GM19193 (cell line): ENCODE measurements around the gene LCN6.

Experiments used
- POLR2A ChIP-seq: IDR thresholded peaks from 4 replicates; pipeline ENCODE4 v1.6.1; 2011; ENCODE audit not compliant: insufficient read depth, insufficient read length; ENCODE audit errors: extremely low read depth

LCN6 gene, protein sequence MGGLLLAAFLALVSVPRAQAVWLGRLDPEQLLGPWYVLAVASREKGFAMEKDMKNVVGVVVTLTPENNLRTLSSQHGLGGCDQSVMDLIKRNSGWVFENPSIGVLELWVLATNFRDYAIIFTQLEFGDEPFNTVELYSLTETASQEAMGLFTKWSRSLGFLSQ

DNA sequence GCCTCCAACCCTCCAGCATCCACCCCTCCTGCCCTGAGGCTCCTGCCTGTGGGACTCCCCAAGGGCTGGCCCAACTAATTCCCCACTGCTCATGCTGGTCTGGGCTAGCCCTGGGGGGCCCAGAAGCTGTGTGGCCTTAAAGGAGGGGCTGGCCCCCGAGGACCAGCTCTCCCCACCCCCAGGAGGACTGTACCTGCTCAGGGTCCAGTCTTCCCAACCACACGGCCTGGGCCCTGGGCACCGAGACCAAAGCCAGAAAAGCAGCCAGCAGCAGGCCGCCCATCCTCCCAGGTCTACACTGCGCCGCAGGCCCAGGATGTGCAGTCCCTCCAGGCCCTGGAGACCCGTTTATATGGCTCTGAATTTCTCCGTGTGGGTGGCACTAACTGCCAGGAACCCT lies at the start of gene LCN6:
Gene LCN6, minus strand, starts transcription at position 325 of the 400 bp plus-strand sequence. Its CDS starts 42 bp downstream, at position 283.
- no peak for TF ChIP-seq POLR2A

DNA sequence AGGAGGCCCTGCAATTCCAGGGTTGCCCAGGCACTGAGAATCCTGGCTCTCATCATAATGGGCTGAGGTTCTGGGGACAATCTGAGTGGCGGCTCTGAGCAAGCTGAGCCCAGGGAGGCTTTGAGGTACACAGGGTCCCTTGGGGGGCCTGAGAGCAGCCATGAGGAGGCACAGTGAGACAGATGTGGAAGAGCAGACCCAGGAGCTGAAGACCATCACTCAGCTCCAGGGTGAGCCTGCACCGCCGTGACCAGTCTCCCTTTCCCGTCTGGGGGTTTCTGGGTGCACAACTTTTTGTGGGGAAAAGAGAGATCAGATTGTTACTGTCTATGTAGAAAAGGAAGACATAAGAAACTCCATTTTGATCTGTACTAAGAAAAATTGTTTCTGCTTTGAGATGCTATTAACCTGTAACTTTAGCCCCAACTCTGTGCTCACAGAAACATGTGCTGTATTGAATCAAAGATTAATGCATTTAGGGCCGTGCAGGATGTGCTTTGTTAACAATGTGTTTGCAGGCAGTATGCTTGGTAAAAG lies 48.0 kb upstream of the LCN6 start, which contains the start of gene CCDC183:
Gene CCDC183, plus strand, starts transcription at position 101 of the 537 bp plus-strand sequence. Its CDS starts 60 bp downstream, at position 161.
- no peak for TF ChIP-seq POLR2A

DNA sequence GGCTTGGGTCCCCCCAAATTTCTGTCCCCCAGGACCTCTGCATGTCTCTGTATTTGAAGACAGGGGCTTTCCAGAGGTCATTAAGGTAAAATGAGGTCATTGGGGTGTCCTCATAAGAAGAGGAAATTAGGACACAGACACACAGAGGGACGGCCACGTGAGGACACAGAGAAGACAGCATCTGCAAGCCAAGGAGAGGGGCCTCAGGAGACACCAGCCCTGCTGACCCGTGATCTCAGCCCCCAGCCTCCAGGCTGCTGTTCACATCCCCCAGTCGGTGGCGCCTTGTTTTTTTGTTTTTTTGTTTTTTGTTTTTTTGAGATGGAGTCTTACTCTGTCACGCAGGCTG lies 46.6 kb upstream of the LCN6 start:
- no peak for TF ChIP-seq POLR2A

DNA sequence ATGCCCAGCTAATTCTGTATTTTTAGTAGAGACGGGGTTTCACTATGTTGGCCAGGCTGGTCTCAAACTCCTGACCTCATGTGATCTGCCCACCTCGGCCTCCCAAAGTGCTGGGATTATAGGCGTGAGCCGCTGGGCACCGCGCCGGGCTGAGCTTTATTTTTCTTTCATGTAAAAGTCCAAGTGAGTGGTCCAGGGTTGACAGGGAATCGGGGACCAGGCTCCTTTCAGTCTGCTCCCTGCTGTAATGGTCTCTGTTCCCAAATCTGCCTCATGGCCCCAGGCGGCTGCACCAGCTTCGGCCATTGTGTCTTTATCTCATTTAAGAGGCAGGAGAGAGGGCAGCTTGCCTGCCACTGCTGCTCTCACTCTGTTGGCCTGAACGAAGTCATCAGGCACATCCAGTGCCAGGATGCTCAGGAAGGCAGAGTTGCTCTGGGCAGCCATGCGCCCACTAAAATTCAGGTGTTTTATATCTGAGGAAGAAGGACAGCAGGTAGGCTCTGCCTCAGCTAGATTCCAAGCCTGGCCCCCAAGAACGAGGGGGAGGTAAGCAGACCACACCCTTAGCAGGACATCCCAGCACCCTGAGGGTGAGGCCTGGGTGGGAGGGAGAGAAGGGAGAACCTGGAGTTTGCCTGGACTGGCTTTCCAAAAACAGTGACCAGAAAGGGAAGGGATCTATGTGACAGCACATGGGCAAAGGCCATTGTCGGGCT lies 46.1 kb upstream of the LCN6 start:
- TF ChIP-seq POLR2A = no peak

DNA sequence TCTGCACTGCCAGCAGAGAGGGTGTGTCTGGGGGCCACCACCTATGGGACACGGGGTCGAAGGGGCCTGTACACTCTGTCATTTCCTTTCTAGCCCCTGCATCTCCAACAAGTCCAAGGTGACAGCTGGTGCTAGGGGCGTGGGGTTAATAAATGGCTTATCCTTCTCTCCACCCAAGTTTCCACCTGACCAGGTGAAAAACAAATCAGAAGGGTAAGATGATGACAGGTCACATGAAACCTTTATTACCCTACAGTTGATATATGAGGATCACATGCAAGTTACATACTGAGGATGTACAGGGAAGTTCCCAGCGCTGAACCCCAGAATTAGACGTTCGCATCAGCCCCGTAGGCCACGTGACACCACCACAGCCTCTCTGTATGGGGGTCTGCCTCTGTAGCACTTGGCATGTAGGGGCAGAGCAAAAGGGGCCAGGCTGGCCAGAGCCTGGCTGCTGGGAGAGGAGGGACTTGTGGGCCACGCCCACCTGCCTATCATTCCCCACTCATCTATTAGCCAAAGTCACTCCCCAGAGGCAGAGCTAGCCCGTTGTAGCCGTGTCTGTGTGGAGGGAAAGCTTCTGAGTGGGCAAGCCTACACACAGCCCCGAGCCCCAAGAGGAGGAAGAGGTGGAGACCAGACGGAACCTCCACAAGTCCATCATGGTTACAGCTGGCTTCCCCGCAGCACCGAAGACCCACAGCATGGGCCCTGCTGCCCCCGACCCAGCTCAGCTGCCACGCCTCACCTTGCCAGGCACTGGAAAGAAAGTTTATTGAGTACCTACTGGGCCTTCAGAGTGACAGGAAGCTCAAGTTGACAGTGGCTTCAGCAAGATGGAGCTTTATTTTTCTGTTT lies 45.0 kb upstream of the LCN6 start:
- no peak for TF ChIP-seq POLR2A

DNA sequence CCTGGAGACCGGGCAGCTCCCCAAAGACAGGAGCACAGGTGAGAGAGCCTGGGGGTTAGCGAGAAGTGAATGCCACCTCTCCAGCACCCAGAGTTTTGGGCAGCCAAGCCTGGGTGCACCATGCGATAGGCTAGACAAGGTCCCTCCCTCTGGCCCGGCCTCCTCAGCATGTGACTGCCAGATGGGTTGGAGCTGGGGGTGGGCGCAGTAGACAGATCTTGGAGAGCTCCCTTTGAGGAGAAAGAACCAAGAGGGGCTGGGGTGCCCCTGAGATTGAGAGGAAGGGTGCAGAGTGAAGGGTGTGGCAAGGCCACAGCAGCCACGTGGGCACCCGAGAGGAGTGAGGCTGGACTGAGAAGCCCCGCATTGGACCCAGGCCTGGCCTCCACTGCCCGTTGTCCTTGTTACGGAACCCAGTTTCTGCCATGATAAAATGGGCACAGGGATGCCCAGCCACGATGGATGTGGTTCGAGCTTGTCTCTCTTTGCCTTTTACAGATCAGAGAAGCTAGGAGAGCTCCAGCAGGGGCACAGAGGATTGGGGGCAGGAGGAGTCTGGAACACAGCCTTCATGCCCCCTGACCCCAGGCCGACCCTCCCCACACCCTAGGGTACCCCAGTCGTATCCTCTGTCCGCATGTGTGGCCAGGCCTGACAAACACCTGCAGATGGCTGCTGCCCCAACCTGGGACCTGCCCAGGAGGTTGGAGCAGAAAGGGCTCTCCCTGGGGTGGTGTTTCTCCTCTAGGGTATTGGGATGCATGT lies 44.2 kb upstream of the LCN6 start:
- TF ChIP-seq POLR2A = no peak

DNA sequence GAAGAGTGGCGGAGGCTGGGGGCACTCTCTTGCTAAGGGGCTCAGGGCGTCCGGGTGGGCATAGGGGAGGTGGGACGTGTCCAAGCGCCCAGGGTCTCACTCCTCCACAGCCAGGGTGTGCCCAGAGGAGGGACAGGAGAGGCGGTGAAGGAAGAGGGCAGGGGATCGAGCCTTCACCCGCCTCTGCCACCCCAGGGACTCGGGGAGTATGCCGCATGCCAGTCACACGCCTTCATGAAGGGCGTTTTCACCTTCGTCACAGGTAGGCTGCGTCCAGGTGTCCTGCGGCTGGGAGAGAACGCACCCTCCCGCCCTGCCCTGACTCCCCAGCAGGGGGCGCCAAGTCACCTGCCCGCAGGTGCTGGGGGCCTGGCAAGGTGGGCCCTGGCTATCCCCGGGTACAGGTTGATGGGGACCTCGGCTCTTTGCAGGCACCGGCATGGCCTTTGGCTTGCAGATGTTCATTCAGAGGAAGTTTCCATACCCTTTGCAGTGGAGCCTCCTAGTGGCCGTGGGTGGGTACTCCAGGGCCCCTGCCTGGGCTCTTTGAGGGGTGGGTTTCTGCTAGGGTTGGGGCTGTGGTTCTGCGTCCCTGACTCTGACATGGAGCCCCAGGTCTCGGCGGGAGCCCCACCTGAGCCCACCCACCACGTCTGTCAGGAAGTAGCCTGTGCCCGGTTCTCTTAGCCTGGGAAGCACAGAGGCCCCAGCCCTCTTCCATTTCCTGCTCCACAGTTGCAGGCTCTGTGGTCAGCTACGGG lies 43.4 kb upstream of the LCN6 start:
- TF ChIP-seq POLR2A = no peak

DNA sequence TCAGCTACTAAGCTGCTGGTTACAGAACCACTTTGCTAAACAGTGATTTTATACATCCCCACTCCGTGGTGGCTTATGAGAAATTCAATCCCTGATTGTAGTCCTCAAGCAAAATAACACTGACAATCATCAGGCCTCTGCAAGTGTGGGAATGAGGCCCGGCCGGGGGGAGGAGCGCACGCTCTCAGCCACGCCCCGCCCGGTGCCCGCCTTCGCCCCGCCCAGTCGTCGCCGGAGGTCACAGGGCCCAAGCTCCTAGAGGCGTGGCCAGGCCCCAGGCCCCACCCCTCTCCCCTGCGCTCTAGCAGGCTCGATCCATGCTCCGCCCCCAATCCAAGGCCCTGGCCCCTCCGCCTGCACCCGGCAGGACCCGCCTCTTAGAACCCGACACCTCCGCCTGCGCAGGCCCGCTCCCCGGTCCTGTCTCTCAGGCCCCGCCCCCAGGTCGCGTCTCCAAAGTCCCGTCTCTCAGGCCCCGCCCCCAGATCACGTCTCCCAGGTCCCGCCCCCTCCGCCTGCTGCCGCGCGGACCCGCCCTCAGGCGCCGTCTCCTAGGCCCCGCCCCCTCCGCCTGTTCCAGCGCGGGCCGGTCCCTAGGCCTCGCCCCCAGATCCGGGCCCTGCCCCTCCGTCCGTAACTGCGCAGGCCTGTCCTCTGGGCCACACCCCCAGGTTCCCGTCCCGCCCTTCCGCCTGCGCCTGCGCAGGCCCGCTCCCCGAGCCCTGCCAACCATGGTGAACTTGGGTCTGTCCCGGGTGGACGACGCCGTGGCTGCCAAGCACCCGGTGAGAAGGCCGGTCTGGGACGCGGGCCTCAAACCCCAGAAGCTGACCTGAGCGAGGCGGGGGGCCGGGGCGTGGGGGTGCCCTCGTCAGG lies 42.6 kb upstream of the LCN6 start, which contains the start of gene TMEM141:
Gene TMEM141, plus strand, starts transcription at position 705 of the 876 bp plus-strand sequence. Its CDS starts 27 bp downstream, at position 732.
- peak; percentile 76 for TF ChIP-seq POLR2A

DNA sequence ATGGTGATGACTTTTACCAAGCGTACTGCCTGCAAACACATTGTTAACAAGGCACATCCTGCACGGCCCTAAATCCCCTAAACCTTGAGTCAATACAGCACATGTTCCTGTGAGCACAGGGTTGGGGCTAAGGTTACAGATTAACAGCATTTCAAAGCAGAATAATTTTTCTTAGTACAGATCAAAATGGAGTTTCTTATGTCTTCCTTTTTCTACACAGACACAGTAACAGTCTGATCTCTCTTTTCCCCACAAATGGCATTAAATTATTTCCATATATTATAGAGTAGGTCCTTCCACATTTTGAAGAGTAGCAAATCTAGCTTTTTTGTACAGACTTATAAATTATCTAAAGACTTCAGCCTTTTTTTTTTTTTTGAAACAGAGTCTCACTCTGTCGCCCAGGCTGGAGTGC lies 41.2 kb upstream of the LCN6 start:
- no peak for TF ChIP-seq POLR2A

DNA sequence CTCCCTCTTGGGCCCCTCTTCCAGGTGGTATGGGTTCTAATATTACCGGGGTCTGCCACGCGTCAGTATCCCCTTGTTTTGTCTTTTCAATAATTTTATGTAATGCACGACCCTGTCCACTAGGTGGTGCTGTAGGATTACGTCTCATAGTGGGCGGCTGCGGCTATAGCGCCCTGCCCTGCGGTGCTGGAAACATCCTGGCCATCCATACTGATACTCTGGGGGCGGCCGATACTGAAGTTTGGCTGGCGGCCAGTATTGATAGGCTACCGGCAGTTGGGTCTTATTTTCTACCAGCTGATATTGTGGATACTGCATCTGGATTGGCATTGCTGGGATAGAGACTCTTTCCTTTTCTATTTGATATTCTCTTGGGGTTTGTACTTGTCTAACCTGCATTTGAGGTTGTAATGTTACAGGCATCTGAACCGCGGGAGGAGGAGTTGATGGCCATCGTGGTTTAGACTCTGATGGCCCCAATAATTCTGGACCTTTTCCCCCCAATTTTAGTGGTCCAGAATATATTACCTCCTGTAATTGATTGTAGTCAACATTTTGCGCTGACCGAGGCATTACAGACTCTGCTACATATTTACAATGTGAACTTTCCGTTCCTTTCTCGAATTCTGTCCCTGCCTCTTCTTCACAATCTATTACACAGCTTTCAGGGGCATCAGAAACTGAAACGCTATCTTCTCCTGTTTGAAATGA lies 39.5 kb upstream of the LCN6 start:
- TF ChIP-seq POLR2A = no peak

DNA sequence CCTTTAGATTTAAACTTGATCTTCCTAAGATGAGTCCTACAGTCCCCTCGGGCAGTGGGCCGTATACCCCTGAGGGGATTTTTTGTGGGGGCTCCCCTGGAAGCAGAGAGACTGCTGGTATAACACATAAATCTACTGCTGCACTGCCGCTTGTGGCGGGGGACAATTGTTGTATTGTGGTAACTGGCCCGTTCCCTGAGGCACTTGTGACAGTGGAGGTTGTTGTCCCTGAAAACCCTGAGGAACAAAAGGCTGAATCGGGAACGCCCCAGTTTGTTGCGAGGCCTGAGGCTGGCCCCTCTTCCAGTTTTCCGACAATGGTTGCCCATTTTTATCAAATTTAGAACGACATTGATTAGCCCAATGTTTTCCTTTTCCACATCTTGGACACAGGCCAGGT lies 38.1 kb upstream of the LCN6 start:
- no peak for TF ChIP-seq POLR2A

DNA sequence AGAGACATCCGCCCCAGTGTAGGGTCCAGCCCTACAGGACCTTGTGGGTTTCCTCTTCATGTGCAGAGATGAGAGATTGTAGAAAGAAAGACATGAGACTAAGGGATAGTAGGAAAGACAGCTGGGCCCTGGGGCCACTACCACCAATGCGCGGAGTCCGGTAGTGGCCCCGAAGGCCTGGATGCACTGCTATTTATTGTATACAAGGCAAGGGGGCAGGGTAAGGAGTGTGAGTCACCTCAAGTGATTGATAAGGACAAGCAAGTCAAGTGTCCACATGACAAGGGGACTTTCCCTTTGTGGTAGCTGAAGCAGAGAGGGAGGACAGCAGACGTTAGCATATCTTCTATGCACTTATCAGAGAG lies 36.7 kb upstream of the LCN6 start:
- TF ChIP-seq POLR2A = no peak
